HCT116 (cell line): Measurements from ENCODE around the gene UNC50. TPM values are rescaled to one million over a fixed set of nuclear protein-coding genes. Genes with fewer than 3 reads are reported as not detected.

ENCODE experiments used
- ATAC-seq: fragments of 200-7000 bp; cut with Tn5 transposase; 2 replicates; pipeline ENCODE4 v1.9.1; 2020; ENCODE audit warnings: mild to moderate bottlenecking, moderate library complexity
- BruUV-seq: library from RNA; stranded (reverse); fragments of 400-500 nt; replicated peaks from 2 replicates; lab custom pipeline; 2021; lab: Mats Ljungman, UMichigan
- CTCF ChIA-PET: fragments of 300-600 bp; sonication (Branson Sonifier 250); formaldehyde crosslinking; loops from one replicate; lab custom pipeline; 2021; ENCODE audit warnings: antibody characterized with exemption; lab: Charles Lee
- POLR2A ChIA-PET: fragments of 300-600, 350-600 bp; sonication (Branson Sonifier 250); formaldehyde crosslinking; loops from one replicate; lab custom pipeline; 2021; ENCODE audit warnings: antibody characterized with exemption; lab: Charles Lee
- RAD21 ChIA-PET, 2 experiments: fragments of 300-600 bp; sonication (Branson Sonifier 250); formaldehyde crosslinking; loops; one replicate each; lab custom pipeline; 2023; ENCODE audit warnings: low total read pairs in 2 of 2; ENCODE audit not compliant: uncharacterized antibody in 2 of 2, unreplicated experiment in 2 of 2, low non-redundant PET in 1 of 2; lab: Charles Lee
- DNase-seq: peaks from one replicate; pipeline ENCODE4 v3.0.0-alpha.2; 2010; ENCODE audit warnings: low read depth, low spot score
- H2AFZ ChIP-seq: fragments of 200-600 bp; shearing (Covaris generic), sonication (generic); 2 replicates; pipeline ENCODE4 v1.6.1; 2017; ENCODE audit warnings: low read depth, mixed run types, mixed read lengths, antibody characterized with exemption, low read length; ENCODE audit not compliant: poor library complexity, severe bottlenecking
- H3K27ac ChIP-seq: 2 replicates; pipeline ENCODE4 v1.5.1; 2012; ENCODE audit warnings: low read depth, low read length
- H3K27me3 ChIP-seq: fragments of 200-600 bp; sonication (generic); 2 replicates; pipeline ENCODE4 v1.6.1; 2016; ENCODE audit warnings: mixed run types, low read length, mixed read lengths; ENCODE audit not compliant: insufficient read depth
- H3K36me3 ChIP-seq, 2 experiments: fragments of 200-500 bp in 1 of 2; fragments of 200-600 bp in 1 of 2; sonication (Bioruptor generic) in 1 of 2; sonication (generic) in 1 of 2; 2 replicates each; pipeline versions ENCODE4 v1.5.1 to v1.6.1; 2014 to 2016; ENCODE audit warnings: low read length in 2 of 2, inconsistent platforms in 1 of 2, mixed read lengths in 1 of 2, mixed run types in 1 of 2; ENCODE audit not compliant: insufficient read depth in 2 of 2, control insufficient read depth in 1 of 2
- H3K4me1 ChIP-seq, 2 experiments: fragments of 200-600 bp in 1 of 2; sonication (generic) in 1 of 2; 2 replicates each; pipeline versions ENCODE4 v1.5.1 to v1.6.1; 2012 to 2017; ENCODE audit warnings: low read length in 2 of 2, inconsistent platforms in 1 of 2, mild to moderate bottlenecking in 1 of 2, mixed read lengths in 1 of 2, mixed run types in 1 of 2, moderate library complexity in 1 of 2; ENCODE audit not compliant: insufficient read depth in 2 of 2, control insufficient read depth in 1 of 2
- H3K4me2 ChIP-seq: fragments of 200-600 bp; sonication (generic); 2 replicates; pipeline ENCODE4 v1.6.1; 2017; ENCODE audit warnings: mixed run types, low read length, mixed read lengths
- H3K4me3 ChIP-seq, 2 experiments: fragments of 200-600 bp in 1 of 2; sonication (generic) in 1 of 2; replicated peaks in 1 of 2; 2 replicates each; pipeline ENCODE4 v1.5.1; 2011 to 2016; ENCODE audit warnings: low read length in 2 of 2, control low read depth in 1 of 2, low read depth in 1 of 2, mild to moderate bottlenecking in 1 of 2, mixed read lengths in 1 of 2, mixed run types in 1 of 2
- H3K79me2 ChIP-seq: fragments of 200-600 bp; sonication (generic); 2 replicates; pipeline ENCODE4 v1.6.1; 2017; ENCODE audit warnings: mild to moderate bottlenecking, mixed run types, low read length, moderate library complexity, mixed read lengths; ENCODE audit not compliant: insufficient read depth
- H3K9ac ChIP-seq: fragments of 200-600 bp; sonication (generic); 2 replicates; pipeline ENCODE4 v1.6.1; 2016; ENCODE audit warnings: low read length, mixed read lengths
- H3K9me2 ChIP-seq: fragments of 200-600 bp; sonication (generic), shearing (Covaris generic); 2 replicates; pipeline ENCODE4 v1.6.1; 2017; ENCODE audit warnings: mixed run types, mild to moderate bottlenecking, moderate library complexity; ENCODE audit not compliant: insufficient read depth
- H3K9me3 ChIP-seq, 2 experiments: fragments of 200-500 bp in 1 of 2; fragments of 200-600 bp in 1 of 2; sonication (Bioruptor generic) in 1 of 2; sonication (generic) in 1 of 2; 2 replicates each; pipeline ENCODE4 v1.6.1; 2014 to 2017; ENCODE audit warnings: low read length in 2 of 2, mixed read lengths in 2 of 2, inconsistent platforms in 1 of 2, low read depth in 1 of 2, mild to moderate bottlenecking in 1 of 2, mixed run types in 1 of 2, moderate library complexity in 1 of 2; ENCODE audit not compliant: control insufficient read depth in 1 of 2, insufficient read depth in 1 of 2
- H4K20me1 ChIP-seq: fragments of 200-600 bp; sonication (generic), shearing (Covaris generic); 2 replicates; pipeline ENCODE4 v1.6.1; 2017; ENCODE audit warnings: mixed run types, mild to moderate bottlenecking, moderate library complexity; ENCODE audit not compliant: insufficient read depth
- CBX3 ChIP-seq: IDR thresholded peaks from 2 replicates; pipeline ENCODE4 v1.6.1; 2012; ENCODE audit warnings: low read depth
- EGR1 ChIP-seq: IDR thresholded peaks from 2 replicates; pipeline ENCODE4 v1.6.1; 2012; ENCODE audit warnings: low read depth
- ELF1 ChIP-seq: IDR thresholded peaks from 2 replicates; pipeline ENCODE4 v1.6.1; 2012; ENCODE audit warnings: low read depth, borderline replicate concordance
- EZH2 ChIP-seq: fragments of 200-600 bp; sonication (generic); IDR thresholded peaks from 2 replicates; pipeline ENCODE4 v1.6.1; 2017; ENCODE audit warnings: antibody characterized with exemption, mixed run types
- EZH2phosphoT487 ChIP-seq: fragments of 200-600 bp; IDR thresholded peaks from 2 replicates; pipeline ENCODE4 v1.6.1; 2018; ENCODE audit warnings: antibody characterized with exemption, borderline replicate concordance
- FOSL1 ChIP-seq: IDR thresholded peaks from 2 replicates; pipeline ENCODE4 v1.6.1; 2012; ENCODE audit warnings: low read depth
- JUND ChIP-seq: IDR thresholded peaks from 2 replicates; pipeline ENCODE4 v1.6.1; 2012
- POLR2AphosphoS5 ChIP-seq: IDR thresholded peaks from 2 replicates; pipeline ENCODE4 v1.6.1; 2011; ENCODE audit warnings: mild to moderate bottlenecking, low read depth, low read length, moderate library complexity
- SIN3A ChIP-seq: IDR thresholded peaks from 2 replicates; pipeline ENCODE4 v1.6.1; 2012; ENCODE audit warnings: low read depth
- SRF ChIP-seq: IDR thresholded peaks from 2 replicates; pipeline ENCODE4 v1.6.1; 2012; ENCODE audit warnings: low read depth
- TCF7L2 ChIP-seq: IDR thresholded peaks from 2 replicates; pipeline ENCODE4 v1.7.0; 2011; ENCODE audit warnings: borderline replicate concordance, inconsistent platforms; ENCODE audit not compliant: insufficient read depth, insufficient read length; ENCODE audit errors: extremely low read depth
- ZFX ChIP-seq: fragments of 450-650 bp; IDR thresholded peaks from 2 replicates; pipeline ENCODE4 v1.6.1; 2017
- ZNF274 ChIP-seq: fragments of 200-500 bp; sonication (Bioruptor generic); IDR thresholded peaks from 2 replicates; pipeline ENCODE4 v1.6.1; 2014; ENCODE audit warnings: mild to moderate bottlenecking, low read depth, low read length, inconsistent platforms
- intact Hi-C: fragments of 100-400 bp; cut with micrococcal nuclease; formaldehyde crosslinking; loops from 2 replicates; pipeline ENCODE4 v1.10.0; 2022
- total RNA-seq: library from RNA; stranded (reverse); gene quantifications from one replicate; pipeline ENCODE4 v1.2.1, GENCODE V29; 2021; ENCODE audit not compliant: unreplicated experiment
- TF ChIP-seq, protein P1 (sequence below), 3 experiments: fragments of 200-600 bp in 1 of 3; sonication (generic) in 1 of 3; IDR thresholded peaks in 2 of 3; conservative IDR thresholded peaks in 1 of 3; 2 replicates each; pipeline ENCODE4 v1.5.1; 2012 to 2017; ENCODE audit warnings: low read depth in 2 of 3, low read length in 2 of 3, antibody characterized with exemption in 1 of 3, borderline replicate concordance in 1 of 3, control low read depth in 1 of 3, mild to moderate bottlenecking in 1 of 3, mixed read lengths in 1 of 3, mixed run types in 1 of 3, moderate library complexity in 1 of 3; ENCODE audit not compliant: insufficient read depth in 1 of 3
- TF ChIP-seq, protein P2 (sequence below): IDR thresholded peaks from 2 replicates; pipeline ENCODE4 v1.6.1; 2011; ENCODE audit warnings: mild to moderate bottlenecking, low read length, moderate library complexity; ENCODE audit not compliant: insufficient replicate concordance; ENCODE audit errors: extremely low read depth
- TF ChIP-seq, protein P3 (sequence below): IDR thresholded peaks from 2 replicates; pipeline ENCODE4 v1.6.1; 2012

The UNC50 gene
- total RNA-seq, 1 experiment from 2014 or later: 33.0 TPM

DNA sequence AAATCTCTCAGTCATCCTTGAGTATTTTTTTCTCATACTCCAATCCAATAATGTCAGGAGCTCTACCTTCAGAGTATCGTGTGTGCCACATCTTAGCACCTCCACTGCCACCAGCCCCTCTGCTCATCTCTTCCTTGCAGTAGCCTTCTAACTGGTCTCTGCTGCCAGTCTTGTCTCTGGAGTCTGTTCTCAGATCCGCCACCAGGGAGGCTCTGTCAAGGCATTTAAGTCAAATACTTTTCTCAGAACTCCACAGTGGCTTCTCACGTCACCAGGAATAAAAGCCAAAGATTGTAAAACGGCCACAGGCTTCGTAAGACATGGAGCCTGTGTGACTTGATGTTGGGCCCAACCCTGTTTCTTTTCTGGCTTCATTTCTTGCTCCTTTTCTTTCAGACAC is 7.1 kb downstream of the UNC50 start:
- H3K4me3 ChIP-seq: no peak overlapping the region
- RAD21 ChIA-PET: no interaction called here
- no peak overlapping the region for H3K27ac ChIP-seq
- no peak overlapping the region for H3K4me2 ChIP-seq
- H3K36me3 ChIP-seq: peaks cover 19 to 27% of the 10 kb centered on the region in 2 experiments; a peak in 3 of 4 replicates
- no peaks in the 10 kb centered on the region for H4K20me1 ChIP-seq
- intact Hi-C loops: no loop called here
- no peaks in the 10 kb centered on the region for H3K4me1 ChIP-seq
- ATAC-seq: peak; percentile 52; the same call in 1 of the 2 replicates
- no peak overlapping the region for H2AFZ ChIP-seq
- no TSS peak for BruUV-seq
- CTCF ChIA-PET: no interaction called here
- no peaks in the 10 kb centered on the region for H3K27me3 ChIP-seq
- no peak overlapping the region for H3K9ac ChIP-seq
- no peak for DNase-seq
- POLR2A ChIA-PET: no interaction called here
- peaks cover 11% of the 10 kb centered on the region for H3K79me2 ChIP-seq
- no peak for TF ChIP-seq ELF1
- TF ChIP-seq, protein P1, sequence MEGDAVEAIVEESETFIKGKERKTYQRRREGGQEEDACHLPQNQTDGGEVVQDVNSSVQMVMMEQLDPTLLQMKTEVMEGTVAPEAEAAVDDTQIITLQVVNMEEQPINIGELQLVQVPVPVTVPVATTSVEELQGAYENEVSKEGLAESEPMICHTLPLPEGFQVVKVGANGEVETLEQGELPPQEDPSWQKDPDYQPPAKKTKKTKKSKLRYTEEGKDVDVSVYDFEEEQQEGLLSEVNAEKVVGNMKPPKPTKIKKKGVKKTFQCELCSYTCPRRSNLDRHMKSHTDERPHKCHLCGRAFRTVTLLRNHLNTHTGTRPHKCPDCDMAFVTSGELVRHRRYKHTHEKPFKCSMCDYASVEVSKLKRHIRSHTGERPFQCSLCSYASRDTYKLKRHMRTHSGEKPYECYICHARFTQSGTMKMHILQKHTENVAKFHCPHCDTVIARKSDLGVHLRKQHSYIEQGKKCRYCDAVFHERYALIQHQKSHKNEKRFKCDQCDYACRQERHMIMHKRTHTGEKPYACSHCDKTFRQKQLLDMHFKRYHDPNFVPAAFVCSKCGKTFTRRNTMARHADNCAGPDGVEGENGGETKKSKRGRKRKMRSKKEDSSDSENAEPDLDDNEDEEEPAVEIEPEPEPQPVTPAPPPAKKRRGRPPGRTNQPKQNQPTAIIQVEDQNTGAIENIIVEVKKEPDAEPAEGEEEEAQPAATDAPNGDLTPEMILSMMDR (IDR thresholded peaks at IDR 0.05 in 2 of 3, conservative IDR thresholded peaks at IDR 0.05 in 1 of 3; ENCODE audit: borderline replicate concordance in 1 of 3, insufficient read depth in 1 of 3, low read depth in 2 of 3, low read length in 2 of 3): peak in 2 of 3 experiments; percentile 26 to 30; a peak in 2 of 6 replicates
- TF ChIP-seq, all 23 proteins: peak for 1
- H3K9me3 ChIP-seq: no peaks in the 10 kb centered on the region
- H3K9me2 ChIP-seq: no peaks in the 10 kb centered on the region

DNA sequence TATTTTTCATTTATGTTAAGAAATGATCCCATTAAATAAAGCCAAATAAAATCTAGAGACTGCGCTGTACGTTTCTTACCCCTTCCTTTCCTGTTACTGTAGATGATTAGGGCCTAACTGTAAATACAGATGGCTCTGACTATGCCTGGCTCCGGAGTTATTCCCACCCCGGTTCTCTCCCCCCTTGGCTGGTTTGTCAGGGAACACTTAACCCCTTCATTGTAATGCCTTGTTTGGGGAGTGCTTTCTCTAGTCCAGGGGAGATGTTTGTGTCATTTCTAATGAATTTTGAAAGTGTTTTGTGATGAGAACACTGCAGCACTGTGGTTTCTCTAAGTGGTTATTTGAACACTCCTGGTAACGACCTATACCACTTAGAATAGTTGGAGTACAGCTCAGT is 8.8 kb downstream of the UNC50 start:
- CTCF ChIA-PET: no interaction called here
- TF ChIP-seq FOSL1: no peak
- TF ChIP-seq, protein P2, sequence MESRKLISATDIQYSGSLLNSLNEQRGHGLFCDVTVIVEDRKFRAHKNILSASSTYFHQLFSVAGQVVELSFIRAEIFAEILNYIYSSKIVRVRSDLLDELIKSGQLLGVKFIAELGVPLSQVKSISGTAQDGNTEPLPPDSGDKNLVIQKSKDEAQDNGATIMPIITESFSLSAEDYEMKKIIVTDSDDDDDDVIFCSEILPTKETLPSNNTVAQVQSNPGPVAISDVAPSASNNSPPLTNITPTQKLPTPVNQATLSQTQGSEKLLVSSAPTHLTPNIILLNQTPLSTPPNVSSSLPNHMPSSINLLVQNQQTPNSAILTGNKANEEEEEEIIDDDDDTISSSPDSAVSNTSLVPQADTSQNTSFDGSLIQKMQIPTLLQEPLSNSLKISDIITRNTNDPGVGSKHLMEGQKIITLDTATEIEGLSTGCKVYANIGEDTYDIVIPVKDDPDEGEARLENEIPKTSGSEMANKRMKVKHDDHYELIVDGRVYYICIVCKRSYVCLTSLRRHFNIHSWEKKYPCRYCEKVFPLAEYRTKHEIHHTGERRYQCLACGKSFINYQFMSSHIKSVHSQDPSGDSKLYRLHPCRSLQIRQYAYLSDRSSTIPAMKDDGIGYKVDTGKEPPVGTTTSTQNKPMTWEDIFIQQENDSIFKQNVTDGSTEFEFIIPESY: no peak
- TF ChIP-seq ZNF274: no peak
- no peak for TF ChIP-seq POLR2AphosphoS5
- no peak for TF ChIP-seq EZH2
- TF ChIP-seq JUND: no peak
- TF ChIP-seq CBX3: no peak
- no peak for TF ChIP-seq ZFX
- TF ChIP-seq TCF7L2: no peak
- no peak for TF ChIP-seq SRF
- TF ChIP-seq, protein P3, sequence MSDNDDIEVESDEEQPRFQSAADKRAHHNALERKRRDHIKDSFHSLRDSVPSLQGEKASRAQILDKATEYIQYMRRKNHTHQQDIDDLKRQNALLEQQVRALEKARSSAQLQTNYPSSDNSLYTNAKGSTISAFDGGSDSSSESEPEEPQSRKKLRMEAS: no peak
- no peak for TF ChIP-seq SIN3A
- TF ChIP-seq EGR1: no peak
- TF ChIP-seq EZH2phosphoT487: no peak

More for the DNA sequence above, 8.8 kb downstream of the UNC50 start:
- ChIA-PET RAD21 (no interaction called here), POLR2A (no interaction called here)
- Histone ChIP-seq H4K20me1 (no peaks in the 10 kb centered on the region), H3K4me2 (no peak overlapping the region), H3K27me3 (no peaks in the 10 kb centered on the region), H3K36me3 (peaks cover 10 to 15% of the 10 kb centered on the region in 2 experiments; a peak in 3 of 4 replicates), H3K79me2 (no peaks in the 10 kb centered on the region), H3K27ac (no peak overlapping the region), H3K4me1 (no peaks in the 10 kb centered on the region), H2AFZ (no peak overlapping the region), H3K9me2 (no peaks in the 10 kb centered on the region), H3K9me3 (no peaks in the 10 kb centered on the region), H3K9ac (no peak overlapping the region), H3K4me3 (no peak overlapping the region)
- no peak for DNase-seq
- no TSS peak for BruUV-seq
- intact Hi-C loops: no loop called here
- no peak for ATAC-seq
